ENCODE measurements around the gene DOCK4.
A peak's percentile ranks its signal among the peaks of the same experiment; 100 is the strongest.

DOCK4 gene

DNA sequence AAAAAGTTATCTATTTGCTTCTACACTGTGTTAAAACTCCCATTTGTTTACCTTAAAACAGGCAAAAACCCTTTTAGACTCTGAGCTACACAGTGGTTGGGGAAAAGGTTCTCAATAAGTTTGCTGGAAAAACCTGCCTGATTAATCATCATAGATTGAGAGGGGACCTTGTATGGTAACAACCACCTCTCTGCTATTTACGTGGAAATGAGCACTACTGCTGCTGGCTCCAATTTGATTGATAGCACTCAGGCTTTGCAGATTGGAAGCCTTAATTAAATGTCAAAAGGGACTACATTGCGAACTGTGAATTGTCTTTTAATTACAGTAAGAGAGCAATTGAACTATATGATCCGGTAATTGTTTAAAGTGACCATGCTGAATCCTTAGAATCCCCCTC is 525.0 kb downstream of the DOCK4 start:
- Histone ChIP-seq H3K23ac (ENCODE audit: low read length) (no peak overlapping the region), H4K8ac (ENCODE audit: low read depth, low read length) (no peak overlapping the region), H4K12ac (ENCODE audit: low read depth, low read length) (no peak overlapping the region), H2AFZ (ENCODE audit: insufficient read depth, low read length, poor library complexity) (no peak overlapping the region), H3K4me3 (ENCODE audit: low read depth, low read length) (no peak overlapping the region), H4K91ac (ENCODE audit: low read depth, low read length) (no peak overlapping the region), H2BK120ac (ENCODE audit: insufficient read depth, low read length, poor library complexity) (no peak overlapping the region), H2AK5ac (ENCODE audit: low read length) (no peak overlapping the region), H3K9me3 (ENCODE audit: insufficient read depth, low read depth, low read length) (no peaks in the 10 kb centered on the region), H3K14ac (ENCODE audit: low read length) (no peak overlapping the region), H3K36me3 (ENCODE audit: control insufficient read depth in 1 of 2, insufficient read depth in 2 of 2, low read length in 2 of 2) (no peaks in the 10 kb centered on the region), H3K18ac (ENCODE audit: low read length) (no peak overlapping the region), H3K9ac (ENCODE audit: low read length) (no peak overlapping the region), H2BK12ac (ENCODE audit: low read length) (no peak overlapping the region), H3K79me1 (ENCODE audit: low read length) (no peaks in the 10 kb centered on the region), H3K4ac (ENCODE audit: low read depth, low read length) (no peak overlapping the region), H3K27ac (ENCODE audit: low read depth, low read length) (no peak overlapping the region), H3K4me2 (ENCODE audit: low read length) (no peak overlapping the region), H2BK5ac (ENCODE audit: low read depth, low read length, poor library complexity) (no peak overlapping the region), H3K79me2 (ENCODE audit: control insufficient read depth, insufficient read depth, low read length, poor library complexity) (no peaks in the 10 kb centered on the region), H3K27me3 (ENCODE audit: insufficient read depth, low read length) (no peaks in the 10 kb centered on the region), H3K4me1 (ENCODE audit: control insufficient read depth in 1 of 2, insufficient read depth in 2 of 2, low read length in 2 of 2) (peaks cover 2% of the 10 kb centered on the region in 2 experiments)
- DNase-seq, result no peak
- WGBS (ENCODE audit: extremely low coverage, insufficient coverage, insufficient read length), result no CpG with 5 or more reads among the region's 3 CpGs

DNA sequence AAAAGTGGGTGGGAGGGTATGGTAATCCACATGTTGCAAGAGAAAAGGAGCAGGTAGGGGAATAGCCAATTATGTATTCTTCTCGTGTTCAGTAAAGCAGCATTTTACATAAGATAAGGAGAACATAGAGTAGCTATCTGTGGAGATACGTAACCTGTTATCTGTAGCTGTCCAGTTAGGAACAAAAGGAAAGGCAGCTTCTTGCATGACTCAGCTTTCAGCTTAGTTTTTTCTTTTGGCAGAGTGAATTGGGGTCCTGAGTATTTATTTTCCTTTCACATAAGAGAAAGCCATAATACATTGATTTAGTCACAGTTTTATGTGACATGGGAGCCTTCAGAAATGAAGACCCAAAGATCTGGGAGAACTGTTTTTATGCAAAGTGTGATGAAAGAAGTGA is 527.2 kb downstream of the DOCK4 start:
- H3K9ac ChIP-seq (ENCODE audit: low read length), result no peak overlapping the region
- H2BK12ac ChIP-seq (ENCODE audit: low read length), result no peak overlapping the region
- H2BK120ac ChIP-seq (ENCODE audit: insufficient read depth, low read length, poor library complexity), result no peak overlapping the region
- H3K27ac ChIP-seq (ENCODE audit: low read depth, low read length), result no peak overlapping the region
- H4K12ac ChIP-seq (ENCODE audit: low read depth, low read length), result no peak overlapping the region
- no peak overlapping the region for H2BK5ac ChIP-seq (ENCODE audit: low read depth, low read length, poor library complexity)
- H2AFZ ChIP-seq (ENCODE audit: insufficient read depth, low read length, poor library complexity), result no peak overlapping the region
- no peak overlapping the region for H3K4me3 ChIP-seq (ENCODE audit: low read depth, low read length)
- peaks cover 2% of the 10 kb centered on the region in 2 experiments for H3K4me1 ChIP-seq (ENCODE audit: control insufficient read depth in 1 of 2, insufficient read depth in 2 of 2, low read length in 2 of 2)
- H3K27me3 ChIP-seq (ENCODE audit: insufficient read depth, low read length), result no peaks in the 10 kb centered on the region
- H3K79me1 ChIP-seq (ENCODE audit: low read length), result no peaks in the 10 kb centered on the region
- no peak overlapping the region for H3K4me2 ChIP-seq (ENCODE audit: low read length)
- no peaks in the 10 kb centered on the region for H3K9me3 ChIP-seq (ENCODE audit: insufficient read depth, low read depth, low read length)
- H3K14ac ChIP-seq (ENCODE audit: low read length), result no peak overlapping the region
- H2AK5ac ChIP-seq (ENCODE audit: low read length), result no peak overlapping the region
- H3K4ac ChIP-seq (ENCODE audit: low read depth, low read length), result no peak overlapping the region
- WGBS (ENCODE audit: extremely low coverage, insufficient coverage, insufficient read length), result no CpG with 5 or more reads among the region's 2 CpGs
- H4K8ac ChIP-seq (ENCODE audit: low read depth, low read length), result no peak overlapping the region
- H3K23ac ChIP-seq (ENCODE audit: low read length), result no peak overlapping the region
- H3K36me3 ChIP-seq (ENCODE audit: control insufficient read depth in 1 of 2, insufficient read depth in 2 of 2, low read length in 2 of 2), result no peaks in the 10 kb centered on the region
- no peak overlapping the region for H3K18ac ChIP-seq (ENCODE audit: low read length)
- peak in 1 of 2 donors; percentile 53 for DNase-seq
- H3K79me2 ChIP-seq (ENCODE audit: control insufficient read depth, insufficient read depth, low read length, poor library complexity), result no peaks in the 10 kb centered on the region
- H4K91ac ChIP-seq (ENCODE audit: low read depth, low read length), result no peak overlapping the region

GRCh38 chr7:111678281-111678680 is 527.9 kb downstream of the DOCK4 start:
- Histone ChIP-seq H3K4me3 (ENCODE audit: low read depth, low read length) (no peak overlapping the region), H3K27me3 (ENCODE audit: insufficient read depth, low read length) (no peaks in the 10 kb centered on the region), H4K91ac (ENCODE audit: low read depth, low read length) (no peak overlapping the region), H3K79me1 (ENCODE audit: low read length) (no peaks in the 10 kb centered on the region), H2AK5ac (ENCODE audit: low read length) (no peak overlapping the region), H2BK5ac (ENCODE audit: low read depth, low read length, poor library complexity) (no peak overlapping the region), H3K4ac (ENCODE audit: low read depth, low read length) (no peak overlapping the region), H3K9me3 (ENCODE audit: insufficient read depth, low read depth, low read length) (no peaks in the 10 kb centered on the region), H3K4me2 (ENCODE audit: low read length) (no peak overlapping the region), H4K8ac (ENCODE audit: low read depth, low read length) (no peak overlapping the region), H3K23ac (ENCODE audit: low read length) (no peak overlapping the region), H4K12ac (ENCODE audit: low read depth, low read length) (no peak overlapping the region), H3K4me1 (ENCODE audit: control insufficient read depth in 1 of 2, insufficient read depth in 2 of 2, low read length in 2 of 2) (peaks cover 2% of the 10 kb centered on the region in 2 experiments), H2AFZ (ENCODE audit: insufficient read depth, low read length, poor library complexity) (no peak overlapping the region), H3K36me3 (ENCODE audit: control insufficient read depth in 1 of 2, insufficient read depth in 2 of 2, low read length in 2 of 2) (no peaks in the 10 kb centered on the region), H3K9ac (ENCODE audit: low read length) (no peak overlapping the region), H3K79me2 (ENCODE audit: control insufficient read depth, insufficient read depth, low read length, poor library complexity) (no peaks in the 10 kb centered on the region), H3K14ac (ENCODE audit: low read length) (no peak overlapping the region), H2BK12ac (ENCODE audit: low read length) (no peak overlapping the region), H3K27ac (ENCODE audit: low read depth, low read length) (no peak overlapping the region), H3K18ac (ENCODE audit: low read length) (no peak overlapping the region), H2BK120ac (ENCODE audit: insufficient read depth, low read length, poor library complexity) (no peak overlapping the region)
- WGBS (ENCODE audit: extremely low coverage, insufficient coverage, insufficient read length), result no CpG with 5 or more reads among the region's 3 CpGs
- DNase-seq, result no peak

DNA sequence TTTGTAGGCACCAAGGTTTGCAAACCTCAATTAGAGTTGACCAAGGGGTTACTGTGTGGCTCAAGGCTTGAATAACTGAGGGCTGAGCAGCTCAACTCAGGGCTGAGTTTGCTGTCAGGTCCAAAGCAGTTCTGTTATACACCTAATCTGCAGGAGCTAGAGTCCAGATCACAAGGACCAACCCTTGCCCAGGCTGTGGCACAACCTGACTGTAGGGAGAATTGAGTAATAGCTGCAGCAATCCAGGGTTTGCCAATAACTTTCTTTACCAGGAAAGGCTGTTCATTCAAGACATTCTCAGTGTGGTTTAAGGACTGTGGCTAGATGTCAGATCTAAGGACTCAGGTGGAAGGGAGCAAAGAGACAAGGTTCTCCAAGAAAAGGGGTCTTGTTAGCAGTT is 528.4 kb downstream of the DOCK4 start:
- Histone ChIP-seq H3K4me3 (ENCODE audit: low read depth, low read length) (no peak overlapping the region), H3K9ac (ENCODE audit: low read length) (no peak overlapping the region), H3K4me2 (ENCODE audit: low read length) (no peak overlapping the region), H3K18ac (ENCODE audit: low read length) (no peak overlapping the region), H3K27me3 (ENCODE audit: insufficient read depth, low read length) (no peaks in the 10 kb centered on the region), H2AK5ac (ENCODE audit: low read length) (no peak overlapping the region), H3K4me1 (ENCODE audit: control insufficient read depth in 1 of 2, insufficient read depth in 2 of 2, low read length in 2 of 2) (peaks cover 2% of the 10 kb centered on the region in 2 experiments), H3K9me3 (ENCODE audit: insufficient read depth, low read depth, low read length) (no peaks in the 10 kb centered on the region), H2BK120ac (ENCODE audit: insufficient read depth, low read length, poor library complexity) (no peak overlapping the region), H4K91ac (ENCODE audit: low read depth, low read length) (no peak overlapping the region), H3K36me3 (ENCODE audit: control insufficient read depth in 1 of 2, insufficient read depth in 2 of 2, low read length in 2 of 2) (no peaks in the 10 kb centered on the region), H2BK5ac (ENCODE audit: low read depth, low read length, poor library complexity) (no peak overlapping the region), H3K27ac (ENCODE audit: low read depth, low read length) (no peak overlapping the region), H3K79me1 (ENCODE audit: low read length) (no peaks in the 10 kb centered on the region), H2AFZ (ENCODE audit: insufficient read depth, low read length, poor library complexity) (no peak overlapping the region), H3K4ac (ENCODE audit: low read depth, low read length) (no peak overlapping the region), H4K12ac (ENCODE audit: low read depth, low read length) (no peak overlapping the region), H2BK12ac (ENCODE audit: low read length) (no peak overlapping the region), H4K8ac (ENCODE audit: low read depth, low read length) (no peak overlapping the region), H3K23ac (ENCODE audit: low read length) (no peak overlapping the region), H3K79me2 (ENCODE audit: control insufficient read depth, insufficient read depth, low read length, poor library complexity) (no peaks in the 10 kb centered on the region), H3K14ac (ENCODE audit: low read length) (no peak overlapping the region)
- DNase-seq, result peak in 1 of 2 donors; percentile 32

Data from trophoblast cell (in vitro differentiated cells and primary cell).